Measurements from ENCODE around the gene C10orf90. TPM values are rescaled to one million over a fixed set of nuclear protein-coding genes. Genes with fewer than 3 reads are reported as not detected.

Gene C10orf90
- total RNA-seq, 1 experiment from 2014 or later = 0.59 TPM

DNA sequence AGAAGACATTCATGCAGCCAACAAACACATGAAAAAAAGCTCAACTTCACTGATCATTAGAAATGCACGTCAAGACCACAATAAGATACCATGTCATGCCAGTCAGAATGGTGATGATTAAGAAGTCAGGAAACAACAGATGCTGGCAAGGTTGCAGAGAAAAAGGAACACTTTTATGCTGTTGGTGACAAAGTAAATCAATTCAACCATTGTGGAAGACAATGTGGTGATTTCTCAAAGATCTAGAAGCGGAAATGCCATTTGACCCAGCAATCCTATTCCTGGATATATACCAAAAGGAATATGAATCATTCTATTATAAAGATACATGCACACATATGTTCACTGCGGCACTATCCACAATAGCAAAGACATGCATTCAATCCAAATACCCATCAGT, 77.6 kb downstream of the C10orf90 start:
- Histone ChIP-seq H4K20me1 (ENCODE audit: insufficient read depth) (no peaks in the 10 kb centered on the region), H3K9me2 (ENCODE audit: insufficient read depth) (no peaks in the 10 kb centered on the region), H3K4me2 (no peak overlapping the region), H3F3A (ENCODE audit: insufficient read depth, low read depth) (no peaks in the 10 kb centered on the region), H3K27ac (no peak overlapping the region), H3K79me2 (ENCODE audit: low read depth) (no peaks in the 10 kb centered on the region), H3K27me3 (ENCODE audit: insufficient read depth, low read depth) (no peaks in the 10 kb centered on the region), H2AFZ (no peak overlapping the region), H3K36me3 (ENCODE audit: low read depth) (no peaks in the 10 kb centered on the region), H3K9me3 (ENCODE audit: insufficient read depth, low read depth) (no peaks in the 10 kb centered on the region), H3K4me3 (no peak overlapping the region), H3K4me1 (replicated peaks; ENCODE audit: insufficient read depth) (no peaks in the 10 kb centered on the region)
- no peak for TF ChIP-seq EZH2 (IDR thresholded peaks at IDR 0.05; ENCODE audit: low read depth)
- TF ChIP-seq, protein P1, sequence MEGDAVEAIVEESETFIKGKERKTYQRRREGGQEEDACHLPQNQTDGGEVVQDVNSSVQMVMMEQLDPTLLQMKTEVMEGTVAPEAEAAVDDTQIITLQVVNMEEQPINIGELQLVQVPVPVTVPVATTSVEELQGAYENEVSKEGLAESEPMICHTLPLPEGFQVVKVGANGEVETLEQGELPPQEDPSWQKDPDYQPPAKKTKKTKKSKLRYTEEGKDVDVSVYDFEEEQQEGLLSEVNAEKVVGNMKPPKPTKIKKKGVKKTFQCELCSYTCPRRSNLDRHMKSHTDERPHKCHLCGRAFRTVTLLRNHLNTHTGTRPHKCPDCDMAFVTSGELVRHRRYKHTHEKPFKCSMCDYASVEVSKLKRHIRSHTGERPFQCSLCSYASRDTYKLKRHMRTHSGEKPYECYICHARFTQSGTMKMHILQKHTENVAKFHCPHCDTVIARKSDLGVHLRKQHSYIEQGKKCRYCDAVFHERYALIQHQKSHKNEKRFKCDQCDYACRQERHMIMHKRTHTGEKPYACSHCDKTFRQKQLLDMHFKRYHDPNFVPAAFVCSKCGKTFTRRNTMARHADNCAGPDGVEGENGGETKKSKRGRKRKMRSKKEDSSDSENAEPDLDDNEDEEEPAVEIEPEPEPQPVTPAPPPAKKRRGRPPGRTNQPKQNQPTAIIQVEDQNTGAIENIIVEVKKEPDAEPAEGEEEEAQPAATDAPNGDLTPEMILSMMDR (conservative IDR thresholded peaks at IDR 0.05) = no peak
- ChIA-PET POLR2A (ENCODE audit: unreplicated experiment) (no interaction called here), CTCF (no interaction called here)
- BruUV-seq (replicated peaks) = no TSS peak
- DNase-seq = no peak
- intact Hi-C loops (cut with micrococcal nuclease; ENCODE audit: unreplicated experiment) = no loop called here

DNA sequence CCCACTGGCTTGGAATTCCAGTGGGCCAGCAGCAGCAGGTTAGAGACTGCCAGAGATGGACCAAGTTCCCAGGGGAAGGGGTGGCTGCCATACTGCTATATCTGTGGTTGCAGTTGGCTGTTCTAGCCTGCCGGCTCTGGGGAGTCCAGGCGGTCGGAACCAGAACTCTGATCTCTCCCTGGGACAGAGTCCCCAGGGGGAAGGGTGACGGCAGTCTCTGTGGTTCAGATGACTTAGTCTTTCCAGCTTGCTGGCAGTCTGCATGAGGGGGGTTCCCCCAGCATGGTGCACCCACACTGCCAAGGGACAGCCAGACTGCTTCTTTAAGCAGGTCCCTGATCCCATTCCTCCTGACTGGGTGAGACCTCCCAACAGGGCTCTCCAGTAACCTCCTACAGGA, 82.5 kb downstream of the C10orf90 start:
- H3K36me3 ChIP-seq (ENCODE audit: low read depth) = no peaks in the 10 kb centered on the region
- intact Hi-C loops (cut with micrococcal nuclease; ENCODE audit: unreplicated experiment) = no loop called here
- H3K27ac ChIP-seq = no peak overlapping the region
- ChIA-PET POLR2A (ENCODE audit: unreplicated experiment) (no interaction called here), CTCF (no interaction called here)
- no TSS peak for BruUV-seq (replicated peaks)
- H4K20me1 ChIP-seq (ENCODE audit: insufficient read depth) = no peaks in the 10 kb centered on the region
- H3K9me3 ChIP-seq (ENCODE audit: insufficient read depth, low read depth) = no peaks in the 10 kb centered on the region
- H2AFZ ChIP-seq = no peak overlapping the region
- no peak overlapping the region for H3K4me3 ChIP-seq
- H3F3A ChIP-seq (ENCODE audit: insufficient read depth, low read depth) = no peaks in the 10 kb centered on the region
- no peaks in the 10 kb centered on the region for H3K79me2 ChIP-seq (ENCODE audit: low read depth)
- TF ChIP-seq, protein P1 (conservative IDR thresholded peaks at IDR 0.05) = no peak
- TF ChIP-seq EZH2 (IDR thresholded peaks at IDR 0.05; ENCODE audit: low read depth) = no peak
- DNase-seq = no peak
- 0 out of 2 replicates have a peak, but pooled peaks cover 4% of the 10 kb centered on the region for H3K27me3 ChIP-seq (ENCODE audit: insufficient read depth, low read depth)
- no peaks in the 10 kb centered on the region for H3K9me2 ChIP-seq (ENCODE audit: insufficient read depth)
- no peak overlapping the region for H3K4me2 ChIP-seq
- H3K4me1 ChIP-seq (replicated peaks; ENCODE audit: insufficient read depth) = no peaks in the 10 kb centered on the region

DNA sequence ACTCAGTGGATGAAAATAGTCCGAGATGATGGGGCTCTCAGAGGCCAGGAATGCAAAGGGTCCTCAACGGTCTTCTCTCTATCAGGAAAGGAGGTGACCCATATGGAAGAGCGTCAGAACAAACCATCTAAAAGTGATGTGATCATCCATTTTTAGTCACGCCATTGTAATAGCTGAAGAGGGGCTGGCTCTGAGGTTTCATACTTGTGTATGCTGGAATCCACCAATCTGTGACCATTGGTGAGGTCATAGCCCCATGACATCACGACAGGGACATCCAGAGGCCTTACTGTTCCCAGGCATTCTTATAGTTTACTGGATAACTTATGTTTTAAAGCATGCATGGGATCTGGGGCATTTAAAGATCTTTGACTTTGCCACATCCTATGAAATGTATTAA, 83.6 kb downstream of the C10orf90 start:
- TF ChIP-seq EZH2 (IDR thresholded peaks at IDR 0.05; ENCODE audit: low read depth) = no peak
- TF ChIP-seq, protein P1 (conservative IDR thresholded peaks at IDR 0.05) = no peak
- no peaks in the 10 kb centered on the region for H3F3A ChIP-seq (ENCODE audit: insufficient read depth, low read depth)
- no peak overlapping the region for H2AFZ ChIP-seq
- POLR2A ChIA-PET (ENCODE audit: unreplicated experiment) = no interaction called here
- no peaks in the 10 kb centered on the region for H3K9me3 ChIP-seq (ENCODE audit: insufficient read depth, low read depth)
- 0 out of 2 replicates have a peak, but pooled peaks cover 4% of the 10 kb centered on the region for H3K27me3 ChIP-seq (ENCODE audit: insufficient read depth, low read depth)
- BruUV-seq (replicated peaks) = no TSS peak
- intact Hi-C loops (cut with micrococcal nuclease; ENCODE audit: unreplicated experiment) = no loop called here
- no peak for DNase-seq
- H3K9me2 ChIP-seq (ENCODE audit: insufficient read depth) = no peaks in the 10 kb centered on the region
- no peak overlapping the region for H3K4me2 ChIP-seq
- H3K27ac ChIP-seq = no peak overlapping the region
- H3K36me3 ChIP-seq (ENCODE audit: low read depth) = no peaks in the 10 kb centered on the region
- CTCF ChIA-PET = no interaction called here
- H3K4me3 ChIP-seq = no peak overlapping the region
- H4K20me1 ChIP-seq (ENCODE audit: insufficient read depth) = no peaks in the 10 kb centered on the region
- H3K79me2 ChIP-seq (ENCODE audit: low read depth) = no peaks in the 10 kb centered on the region
- no peaks in the 10 kb centered on the region for H3K4me1 ChIP-seq (replicated peaks; ENCODE audit: insufficient read depth)

All from PC-9 (cell line).